HG02840 (cell line): Measurements from ENCODE around the gene SULT1A2.
"Not testable (repeated sequence)": the region's sequence is repeated elsewhere in the genome, so short reads cannot be mapped to it uniquely, and the experiment has no call there.

Source experiments
- ATAC-seq: cut with Tn5 transposase; IDR thresholded peaks from one replicate; pipeline ENCODE4 v1.9.1; 2021; ENCODE audit warnings: mild to moderate bottlenecking, moderate library complexity, moderate number of reproducible peaks; ENCODE audit not compliant: unreplicated experiment, low FRiP score

The SULT1A2 gene

DNA sequence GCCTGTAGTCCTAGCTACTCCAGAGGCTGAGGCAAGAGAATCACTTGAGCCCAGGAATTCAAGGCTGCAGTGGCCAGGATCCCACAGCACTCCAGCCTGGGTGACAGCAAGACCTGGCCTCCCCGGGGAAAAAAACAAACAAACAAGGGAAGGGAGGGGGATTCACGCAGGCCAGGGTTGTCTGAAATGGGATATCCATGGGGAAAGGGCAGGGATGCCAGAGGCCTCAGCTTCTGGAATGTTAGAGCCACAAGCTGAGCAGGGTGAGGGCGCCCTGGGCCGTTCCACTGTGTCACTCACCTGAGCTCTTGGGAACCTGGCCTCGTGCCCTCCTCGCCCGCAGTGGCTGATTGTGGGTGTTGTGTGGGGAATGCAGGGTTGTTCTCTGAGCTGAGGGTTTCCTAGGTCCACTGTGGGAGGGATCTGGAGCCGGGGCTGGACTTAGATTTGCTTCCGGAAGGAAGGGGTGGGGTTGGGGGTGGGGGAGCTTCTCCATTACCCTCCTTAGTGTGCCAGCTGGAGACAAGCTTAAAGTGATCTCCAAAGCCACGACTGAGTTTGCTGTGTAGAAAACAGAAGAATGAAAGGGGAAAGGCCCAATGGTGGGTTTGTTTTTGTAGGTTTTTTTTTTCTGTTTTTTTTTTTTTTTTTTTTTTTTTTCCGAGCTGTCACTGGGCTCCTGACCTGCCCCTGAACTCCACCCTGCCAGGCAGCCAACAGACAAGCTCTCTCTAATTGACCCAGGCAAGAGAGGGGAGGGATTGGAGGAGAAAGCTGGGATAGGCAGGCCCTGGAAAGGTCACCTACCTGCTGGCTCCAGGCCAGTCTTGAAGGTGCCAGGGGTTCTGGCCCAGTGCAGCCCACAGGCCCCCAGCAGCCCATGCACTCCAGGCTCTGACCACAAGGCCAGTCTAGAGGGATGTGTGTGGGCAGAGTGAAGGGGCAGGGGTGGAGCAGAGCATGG lies 13.1 kb upstream of the SULT1A2 start, which contains the start of gene SULT1A1:
Gene SULT1A1 (minus strand): TSS at position 414 of the 964 bp plus-strand sequence. CDS start 1,189 bp downstream, outside the sequence.
- no peak for ATAC-seq

DNA sequence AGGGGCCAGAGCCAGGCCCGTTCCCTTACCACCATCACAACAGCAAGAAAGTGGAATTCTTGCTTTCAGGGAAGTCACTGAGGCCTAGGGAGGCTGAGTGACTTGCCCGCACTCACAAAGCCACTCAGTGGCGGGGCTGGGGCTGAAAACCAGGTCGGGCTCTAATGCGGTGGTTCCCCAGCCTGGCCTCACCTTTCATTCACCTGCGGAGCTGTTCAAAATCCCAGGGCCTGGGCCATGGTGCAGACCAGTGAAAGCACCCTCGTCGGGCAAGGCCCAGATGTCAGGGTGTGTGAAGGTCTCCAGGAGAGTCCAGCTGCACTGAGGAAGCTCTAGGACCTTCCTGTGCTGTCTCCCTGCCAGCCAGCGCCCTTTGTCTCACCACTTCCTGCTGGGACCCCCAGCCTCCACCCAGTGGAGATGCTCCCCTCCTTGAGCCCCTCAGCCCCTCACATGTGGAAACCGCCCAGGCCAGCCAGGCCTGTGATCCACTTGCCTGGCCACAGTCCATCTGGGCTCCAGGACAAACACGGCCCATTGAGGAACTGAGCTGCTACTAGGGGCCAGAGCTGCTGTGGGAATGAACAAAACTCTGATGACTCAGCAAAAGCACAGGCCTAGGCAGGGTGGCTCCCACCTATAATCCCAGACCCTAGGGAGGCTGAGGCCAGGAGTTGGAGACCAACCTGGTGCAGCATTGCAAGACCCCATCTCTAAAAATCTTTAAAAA lies 12.2 kb upstream of the SULT1A2 start:
- ATAC-seq: not testable (repeated sequence)

DNA sequence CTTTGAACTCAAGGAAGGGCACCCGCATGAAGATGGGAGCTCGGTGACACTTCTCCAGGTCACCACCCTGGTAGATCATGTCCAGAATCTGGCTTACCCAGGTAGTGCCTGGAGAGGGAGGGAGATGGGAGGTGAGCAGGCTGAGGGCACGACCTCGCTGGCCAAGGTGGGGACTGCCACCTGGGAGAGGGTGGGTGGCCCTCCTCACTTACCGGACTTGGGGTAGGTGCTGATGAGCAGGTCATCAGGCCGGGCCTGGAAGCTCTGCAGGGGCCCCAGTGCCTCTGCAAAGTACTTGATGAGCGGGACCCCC lies 11.6 kb upstream of the SULT1A2 start:
- ATAC-seq: not testable (repeated sequence)

DNA sequence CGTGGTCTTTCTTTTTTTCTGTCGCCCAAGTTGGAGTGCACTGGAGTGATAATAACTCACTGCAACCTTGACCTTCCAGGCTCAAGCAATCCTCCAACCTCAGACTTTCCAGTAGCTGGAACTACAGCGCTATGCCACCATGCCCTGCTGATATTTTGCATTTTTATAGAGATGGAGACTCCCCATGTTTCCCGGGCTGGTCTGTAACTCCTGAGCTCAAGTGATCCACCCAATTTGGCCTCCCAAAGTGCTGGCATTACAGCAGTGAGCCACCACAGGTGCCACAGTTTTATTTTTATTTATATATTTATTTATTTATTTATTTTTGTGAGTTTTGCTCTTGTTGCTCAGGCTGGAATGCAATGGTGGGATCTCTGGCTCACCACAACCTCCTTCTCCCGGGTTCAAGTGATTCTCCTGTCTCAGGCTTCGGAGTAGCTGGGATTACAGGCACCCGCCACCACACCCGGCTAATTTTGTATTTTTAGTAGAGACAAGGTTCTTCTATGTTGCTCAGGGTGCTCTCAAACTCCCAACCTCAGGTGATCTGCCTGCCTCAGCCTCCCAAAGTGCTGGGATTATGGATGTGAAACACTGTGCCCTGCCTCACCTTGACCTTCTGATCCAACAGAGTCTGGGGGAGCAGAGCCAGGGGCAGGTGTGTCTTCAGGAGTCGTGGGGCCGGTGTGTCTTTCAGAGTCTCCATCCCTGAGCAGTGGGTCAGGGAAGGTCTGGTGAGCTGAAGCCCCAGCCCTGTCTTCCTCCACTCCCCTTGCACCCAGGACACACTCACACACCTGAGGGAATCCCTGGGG lies 11.0 kb upstream of the SULT1A2 start:
- not testable (repeated sequence) for ATAC-seq

DNA sequence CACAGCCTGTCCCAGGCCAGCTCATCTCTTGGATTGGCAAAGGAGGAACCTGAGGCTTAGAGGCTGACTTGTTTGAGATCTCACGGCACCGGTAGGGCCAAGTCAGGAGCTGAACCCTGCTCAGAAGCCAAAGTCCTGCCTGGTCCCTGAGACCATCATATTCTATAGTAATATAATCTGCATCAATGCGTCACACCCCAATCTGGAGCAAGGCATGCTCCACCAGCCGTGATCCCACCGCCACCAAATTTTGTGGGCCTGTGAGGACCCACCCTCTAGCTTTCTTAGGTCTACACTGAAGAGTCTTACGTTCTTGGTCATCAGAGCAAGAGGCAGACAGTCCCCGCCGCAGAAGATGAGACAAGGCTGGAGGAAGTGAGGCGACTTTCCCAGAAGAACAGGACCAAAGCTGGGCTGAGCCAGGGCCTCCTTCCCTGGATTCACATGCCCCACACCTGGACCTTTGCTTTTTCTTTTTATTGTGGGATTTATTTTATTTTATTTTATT lies 10.3 kb upstream of the SULT1A2 start:
- no peak for ATAC-seq

DNA sequence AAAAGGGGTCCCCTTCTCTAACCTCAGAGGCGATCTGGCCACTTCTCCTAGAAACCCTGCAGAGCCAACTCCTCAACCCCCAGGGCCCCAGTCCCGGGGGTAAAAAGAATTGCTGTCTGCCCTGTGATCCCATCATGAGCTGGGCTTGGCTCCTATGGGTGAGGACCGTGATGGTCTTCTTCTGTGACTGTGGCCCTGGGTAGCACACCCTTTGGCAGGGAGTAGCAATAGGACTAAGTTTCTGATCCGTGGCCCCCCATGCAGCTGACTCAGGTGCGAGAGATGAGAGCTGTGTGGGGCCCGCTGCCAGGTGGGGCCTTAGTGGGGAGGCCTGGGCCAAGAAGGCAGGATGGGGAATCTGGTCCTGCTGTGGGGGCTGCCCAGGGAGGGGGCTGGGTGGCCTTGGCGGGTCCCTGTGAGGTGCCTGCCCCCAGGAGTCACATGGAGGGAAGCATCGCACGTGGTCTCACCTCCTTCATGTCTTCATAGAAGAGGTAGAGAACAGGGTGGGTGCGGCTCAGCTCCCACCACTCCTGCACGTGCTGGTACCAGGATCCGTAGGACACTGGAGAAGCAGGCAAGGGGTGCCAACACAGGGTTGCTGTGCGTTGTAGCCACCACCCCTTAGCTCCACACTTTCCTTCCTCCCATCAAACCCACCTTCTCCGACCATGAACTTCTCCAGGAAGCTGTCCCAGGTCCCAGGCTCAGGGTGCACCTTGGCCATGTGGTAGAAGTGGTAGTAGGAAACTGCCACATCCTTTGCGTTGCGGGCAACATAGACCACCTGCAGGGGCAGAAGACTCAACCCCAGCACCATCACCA lies 9.7 kb upstream of the SULT1A2 start:
- ATAC-seq: no peak

DNA sequence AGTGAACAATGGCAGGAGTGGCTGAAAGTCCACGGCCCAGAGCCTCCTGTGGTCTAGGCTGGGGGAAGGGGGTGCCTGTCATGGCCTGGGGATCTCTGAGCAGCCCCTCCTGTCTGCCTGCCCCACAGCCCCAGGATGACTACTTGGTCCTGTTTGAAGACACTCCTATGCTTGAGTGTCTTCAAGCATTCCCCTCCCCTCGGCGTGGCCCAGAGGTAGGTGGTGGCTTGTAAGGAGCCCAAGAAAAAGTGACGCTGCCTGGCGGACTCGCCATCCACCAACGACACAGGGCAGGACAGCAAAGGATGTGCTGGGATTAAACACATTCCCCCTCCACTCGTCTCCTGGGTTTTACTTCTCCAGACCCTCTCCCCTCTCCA lies 7.3 kb upstream of the SULT1A2 start:
- ATAC-seq: no peak

DNA sequence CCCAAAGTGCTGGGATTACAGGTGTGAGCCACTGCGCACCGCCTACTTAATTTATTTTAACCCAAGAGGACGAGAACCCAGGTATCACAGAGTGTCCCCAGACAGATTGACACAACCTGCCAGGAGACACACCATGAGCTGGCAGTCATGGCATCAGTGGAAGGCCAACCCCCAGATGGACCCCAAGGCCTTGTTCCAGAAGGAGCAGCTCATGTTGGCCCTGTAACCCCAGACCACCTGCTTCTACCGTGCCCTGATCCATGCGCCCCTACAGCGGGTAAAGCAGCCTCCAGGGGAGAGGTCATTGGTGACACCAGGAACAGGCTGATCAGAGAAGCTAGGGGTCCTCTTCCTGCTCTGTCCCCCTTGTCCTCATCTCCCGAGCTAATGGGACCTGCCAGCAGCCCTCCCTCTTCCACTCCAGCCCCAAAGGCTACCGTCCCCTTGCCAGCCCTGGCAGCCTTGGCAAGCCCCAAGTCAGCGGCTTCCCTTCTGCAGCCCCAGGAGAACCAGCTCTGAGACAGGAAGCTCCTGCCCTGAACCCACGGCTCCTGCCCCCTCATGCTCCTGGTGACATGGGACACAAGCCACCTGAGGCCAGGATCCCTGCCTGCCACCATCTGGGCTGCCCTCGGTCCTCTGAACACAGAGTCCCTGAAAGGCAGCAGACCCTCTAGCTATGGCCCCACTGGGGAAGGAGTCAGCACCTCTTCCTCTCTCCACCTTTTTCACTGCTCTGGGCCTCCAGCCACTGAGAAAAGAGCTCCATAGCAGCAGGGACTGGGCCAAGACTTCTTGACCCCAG lies 6.7 kb upstream of the SULT1A2 start:
- ATAC-seq: no peak

DNA sequence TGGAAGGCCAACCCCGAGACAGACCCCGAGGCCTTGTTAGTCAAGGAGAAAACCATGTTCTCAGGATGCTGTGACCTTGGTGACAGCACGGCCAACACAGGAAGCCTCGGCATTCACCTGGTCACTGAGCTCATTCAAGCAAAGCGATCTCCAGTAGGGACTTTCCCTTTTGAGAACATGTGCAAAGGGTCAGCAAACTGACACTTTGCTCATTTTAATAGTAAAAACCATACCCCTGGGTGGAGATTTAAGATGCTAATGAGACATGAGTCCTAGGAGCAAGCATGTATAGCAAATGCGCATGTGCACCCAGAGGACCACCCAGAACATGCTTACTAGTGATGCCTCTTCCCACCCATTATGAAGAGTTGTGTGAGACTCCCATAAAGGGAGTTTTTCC lies 5.7 kb upstream of the SULT1A2 start:
- ATAC-seq: no peak

DNA sequence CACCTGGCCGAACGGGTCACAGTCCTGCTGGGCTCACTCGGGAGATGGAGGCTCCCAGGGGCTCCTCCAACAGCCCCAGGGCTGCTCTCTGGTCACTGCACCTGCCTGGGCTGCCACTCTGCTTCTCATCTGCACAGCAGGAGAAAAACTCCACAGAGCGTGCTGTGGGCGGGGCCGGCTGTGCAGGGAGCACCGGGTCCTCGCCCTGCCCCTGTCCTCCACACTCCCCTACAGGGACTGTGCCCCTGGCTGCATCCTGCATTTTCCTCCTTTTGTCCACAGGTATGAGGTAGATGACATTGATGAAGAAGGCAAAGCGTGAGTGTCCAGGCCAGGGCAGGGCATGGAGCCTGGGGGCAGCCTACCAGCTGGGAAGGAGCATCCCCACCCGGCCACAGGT lies 5.2 kb upstream of the SULT1A2 start:
- ATAC-seq: not testable (repeated sequence)

DNA sequence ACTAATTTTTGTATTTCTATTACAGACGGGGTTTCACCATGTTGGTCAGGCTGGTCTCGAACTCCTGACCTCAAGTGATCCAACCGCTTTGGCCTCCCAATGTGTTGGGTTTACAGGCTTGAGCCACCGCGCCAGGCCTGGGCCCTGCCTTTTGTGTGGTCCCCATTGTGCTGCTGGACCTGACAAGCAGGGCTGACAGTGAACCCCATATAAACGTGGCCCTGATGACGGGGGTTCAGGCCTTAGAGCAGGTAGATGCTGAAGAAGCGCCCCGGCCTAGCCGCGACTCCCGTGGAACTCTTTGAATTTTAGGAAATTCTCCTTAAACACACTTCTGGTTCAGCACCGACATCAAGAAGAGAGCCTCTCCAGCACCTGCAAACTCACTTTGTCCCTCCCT lies 4.7 kb upstream of the SULT1A2 start:
- not testable (repeated sequence) for ATAC-seq

DNA sequence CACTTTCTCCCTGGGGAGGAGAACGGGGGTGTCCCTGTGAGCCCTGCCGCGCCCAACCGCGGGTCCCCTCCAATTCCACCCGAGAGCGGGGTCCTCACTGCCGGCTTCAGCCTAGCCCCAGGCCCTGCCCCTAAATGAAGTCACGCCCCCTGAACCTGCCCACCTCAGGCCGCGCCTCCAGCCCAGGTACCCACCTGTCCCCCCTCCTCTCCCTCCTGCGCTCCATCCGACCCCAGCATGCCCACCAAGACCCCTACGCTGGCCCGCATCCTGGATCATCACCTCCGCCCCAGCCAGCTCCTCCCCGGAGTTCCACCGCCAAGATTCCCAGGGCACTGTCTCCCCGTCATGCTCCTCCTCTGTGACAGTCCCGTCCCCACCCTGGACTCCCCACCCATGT lies 4.1 kb upstream of the SULT1A2 start:
- ATAC-seq: not testable (repeated sequence)

DNA sequence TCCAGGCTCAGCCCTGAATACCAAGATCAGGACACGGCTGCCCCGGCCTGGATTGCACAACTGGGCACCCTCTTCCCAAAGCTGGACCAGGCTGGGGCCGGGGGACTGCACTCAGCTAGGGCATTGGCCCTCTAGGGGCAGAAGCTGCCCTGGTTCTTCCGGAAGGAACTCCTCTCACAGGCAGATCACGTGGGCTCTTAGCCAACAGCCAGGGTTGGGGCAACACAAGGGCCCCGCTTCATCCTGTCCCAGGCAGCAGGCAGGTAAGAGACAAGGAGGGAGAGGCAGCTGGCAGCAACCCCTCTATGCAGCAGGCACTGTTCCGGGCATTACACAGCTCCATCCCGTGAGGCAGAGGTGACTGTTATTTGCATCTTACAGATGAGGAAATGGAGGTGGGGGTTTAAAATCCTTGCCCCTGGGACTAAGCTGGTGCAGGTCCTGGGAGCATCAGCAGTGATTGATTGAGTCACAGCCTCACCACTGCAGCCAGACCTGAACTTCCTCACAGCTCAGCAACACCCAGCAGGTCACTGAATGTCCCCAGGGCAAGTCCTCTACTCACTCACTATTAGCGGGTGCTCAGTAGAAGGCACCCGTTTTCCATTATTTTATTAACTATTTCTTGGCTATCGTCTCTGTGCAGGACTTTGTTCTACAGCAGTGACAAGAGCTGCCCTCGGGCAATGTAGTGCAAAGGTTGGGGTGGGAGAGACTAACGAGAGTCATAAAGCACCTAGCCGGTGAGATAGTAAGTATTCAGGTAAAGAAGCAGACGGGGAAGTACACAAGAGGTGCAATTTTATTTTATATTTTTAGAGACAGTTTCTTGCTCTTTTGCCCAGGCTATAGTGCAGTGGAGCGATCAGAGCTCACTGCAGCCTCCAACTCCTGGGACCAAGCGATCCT lies 2.8 kb upstream of the SULT1A2 start:
- ATAC-seq: not testable (repeated sequence)

DNA sequence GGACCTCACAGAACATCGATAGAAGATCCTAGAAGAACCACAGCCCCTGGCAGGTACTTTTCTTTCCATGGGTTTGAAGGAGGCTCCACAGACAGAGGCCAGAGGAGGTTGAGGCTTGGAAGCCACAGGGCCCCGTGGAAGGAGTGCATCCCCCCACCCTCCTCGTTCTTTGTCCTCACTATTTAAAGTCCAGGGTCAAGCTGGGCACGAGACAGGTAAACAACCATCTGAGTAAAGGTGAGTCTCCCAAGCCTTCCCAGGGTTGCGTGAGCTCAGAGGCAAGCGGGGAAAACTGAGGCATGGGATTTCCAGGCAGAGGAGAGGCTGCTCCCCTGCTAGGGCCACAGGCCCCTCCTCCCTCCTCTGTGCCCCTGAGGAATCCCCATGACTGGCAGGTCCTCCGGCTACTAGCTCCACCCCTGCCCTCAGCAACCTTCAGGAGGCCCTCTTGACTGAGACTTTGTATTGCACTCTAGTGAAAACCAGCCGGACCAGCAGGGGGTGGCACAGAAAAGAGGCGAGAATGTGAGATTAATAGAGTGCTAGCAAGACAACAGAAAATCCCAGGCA lies 927 bp upstream of the SULT1A2 start:
- ATAC-seq: no peak

DNA sequence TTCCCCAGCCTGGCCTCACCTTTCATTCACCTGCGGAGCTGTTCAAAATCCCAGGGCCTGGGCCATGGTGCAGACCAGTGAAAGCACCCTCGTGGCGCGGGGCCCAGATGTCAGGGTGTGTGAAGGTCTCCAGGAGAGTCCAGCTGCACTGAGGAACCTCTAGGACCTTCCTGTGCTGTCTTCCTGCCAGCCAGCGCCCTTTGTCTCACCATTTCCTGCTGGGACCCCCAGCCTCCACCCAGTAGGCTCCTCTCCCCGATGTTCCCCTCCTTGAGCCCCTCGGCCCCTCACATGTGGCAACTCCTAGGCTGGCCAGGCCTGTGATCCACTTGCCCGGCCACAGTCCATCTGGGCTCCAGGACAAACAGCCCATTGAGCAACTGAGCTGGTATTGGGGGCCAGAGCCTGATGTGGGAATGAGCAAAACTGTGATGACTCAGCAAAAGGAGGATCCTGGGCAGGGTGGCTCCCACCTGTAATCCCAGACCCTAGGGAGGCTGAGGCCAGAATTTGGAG lies 677 bp downstream of the SULT1A2 start:
- ATAC-seq: no peak

DNA sequence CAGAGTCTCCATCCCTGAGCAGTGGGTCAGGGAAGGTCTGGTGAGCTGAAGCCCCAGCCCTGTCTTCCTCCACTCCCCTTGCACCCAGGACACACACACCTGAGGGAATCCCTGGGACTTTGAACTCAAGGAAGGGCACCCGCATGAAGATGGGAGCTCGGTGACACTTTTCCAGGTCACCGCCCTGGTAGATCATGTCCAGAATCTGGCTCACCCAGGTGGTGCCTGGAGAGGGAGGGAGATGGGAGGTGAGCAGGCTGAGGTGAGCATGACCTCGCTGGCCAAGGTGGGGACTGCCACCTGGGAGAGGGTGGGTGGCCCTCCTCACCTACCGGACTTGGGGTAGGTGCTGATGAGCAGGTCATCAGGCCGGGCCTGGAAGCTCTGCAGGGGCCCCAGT lies 1.4 kb downstream of the SULT1A2 start:
- not testable (repeated sequence) for ATAC-seq

DNA sequence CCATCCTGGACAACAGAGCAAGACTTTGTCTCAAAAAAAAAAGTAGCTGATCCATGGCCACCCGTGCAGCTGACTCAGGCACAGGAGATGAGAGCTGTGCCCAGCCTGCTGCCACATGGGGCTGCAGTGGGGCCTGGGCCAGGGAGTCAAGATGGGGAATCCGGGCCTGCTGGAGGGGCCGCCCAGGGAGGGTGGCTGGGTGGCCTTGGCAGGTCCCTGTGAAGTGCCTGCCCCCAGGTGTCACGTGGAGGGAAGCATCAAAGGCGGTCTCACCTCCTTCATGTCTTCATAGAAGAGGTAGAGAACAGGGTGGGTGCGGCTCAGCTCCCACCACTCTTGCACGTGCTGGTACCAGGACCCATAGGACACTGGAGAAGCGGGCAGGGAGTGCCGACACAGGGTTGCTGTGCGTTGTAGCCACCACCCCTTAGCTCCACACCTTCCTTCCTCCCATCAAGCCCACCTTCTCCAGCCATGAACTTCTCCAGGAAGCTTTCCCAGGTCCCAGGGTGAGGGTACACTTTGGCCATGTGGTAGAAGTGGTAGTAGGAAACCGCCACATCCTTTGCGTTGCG lies 3.8 kb downstream of the SULT1A2 start:
- ATAC-seq: no peak
